ENCODE results near the gene RNF166.

Gene RNF166

DNA sequence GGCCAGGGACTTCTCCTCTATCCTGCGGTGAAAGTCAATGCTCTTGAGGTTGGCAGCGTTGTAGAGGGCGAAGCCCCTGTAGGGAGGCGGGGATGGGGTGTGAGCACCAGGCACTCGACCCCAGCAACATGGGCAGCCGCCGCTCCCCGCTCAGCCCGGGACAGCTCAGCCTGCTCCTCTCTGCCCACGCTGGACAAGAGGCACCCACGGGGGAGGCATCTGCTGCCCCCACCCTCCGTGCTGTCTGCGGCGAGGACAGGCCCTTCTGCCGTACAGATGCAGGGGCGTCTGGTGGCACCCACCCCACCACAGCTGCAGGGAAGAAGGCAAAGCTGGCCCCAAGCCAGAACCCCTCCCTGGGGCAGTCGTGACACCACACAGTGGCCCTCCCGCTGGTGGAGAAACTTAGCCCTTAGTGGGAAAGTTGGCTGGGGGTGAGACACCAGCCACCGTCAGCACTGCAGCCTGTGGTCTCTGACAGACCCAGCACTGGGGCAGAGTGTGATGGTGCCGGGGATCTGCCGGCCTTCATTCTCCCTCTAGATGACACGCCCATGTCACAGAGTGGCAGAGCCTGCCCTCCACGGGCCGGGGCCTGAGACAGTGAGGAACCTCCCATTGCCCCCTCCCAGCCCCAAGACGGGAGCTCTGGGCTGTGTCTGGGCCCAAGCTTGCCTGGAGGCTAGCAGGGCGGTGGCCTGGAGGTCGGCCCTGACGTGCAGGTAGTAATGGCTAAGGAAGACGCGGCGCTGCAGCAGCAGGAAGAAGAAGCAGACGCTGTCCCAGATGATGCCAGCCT is 19.6 kb upstream of the RNF166 start:
- no peak overlapping the region for H3K4me2 ChIP-seq (ENCODE audit: low read depth, low read length)
- TF ChIP-seq, protein P1, sequence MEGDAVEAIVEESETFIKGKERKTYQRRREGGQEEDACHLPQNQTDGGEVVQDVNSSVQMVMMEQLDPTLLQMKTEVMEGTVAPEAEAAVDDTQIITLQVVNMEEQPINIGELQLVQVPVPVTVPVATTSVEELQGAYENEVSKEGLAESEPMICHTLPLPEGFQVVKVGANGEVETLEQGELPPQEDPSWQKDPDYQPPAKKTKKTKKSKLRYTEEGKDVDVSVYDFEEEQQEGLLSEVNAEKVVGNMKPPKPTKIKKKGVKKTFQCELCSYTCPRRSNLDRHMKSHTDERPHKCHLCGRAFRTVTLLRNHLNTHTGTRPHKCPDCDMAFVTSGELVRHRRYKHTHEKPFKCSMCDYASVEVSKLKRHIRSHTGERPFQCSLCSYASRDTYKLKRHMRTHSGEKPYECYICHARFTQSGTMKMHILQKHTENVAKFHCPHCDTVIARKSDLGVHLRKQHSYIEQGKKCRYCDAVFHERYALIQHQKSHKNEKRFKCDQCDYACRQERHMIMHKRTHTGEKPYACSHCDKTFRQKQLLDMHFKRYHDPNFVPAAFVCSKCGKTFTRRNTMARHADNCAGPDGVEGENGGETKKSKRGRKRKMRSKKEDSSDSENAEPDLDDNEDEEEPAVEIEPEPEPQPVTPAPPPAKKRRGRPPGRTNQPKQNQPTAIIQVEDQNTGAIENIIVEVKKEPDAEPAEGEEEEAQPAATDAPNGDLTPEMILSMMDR (IDR thresholded peaks at IDR 0.05; ENCODE audit: low read length): no peak
- no peak for TF ChIP-seq EZH2phosphoT487 (IDR thresholded peaks at IDR 0.05; ENCODE audit: low read length)
- H3K36me3 ChIP-seq (replicated peaks; ENCODE audit: insufficient read depth, low read length): no peaks in the 10 kb centered on the region
- H3K9me3 ChIP-seq (replicated peaks; ENCODE audit: insufficient read depth, low read length): no peaks in the 10 kb centered on the region
- no peaks in the 10 kb centered on the region for H3K4me1 ChIP-seq (ENCODE audit: low read length)
- H4K20me1 ChIP-seq (ENCODE audit: insufficient read depth, low read length): no peaks in the 10 kb centered on the region
- no peak overlapping the region for H3K27ac ChIP-seq (ENCODE audit: low read length)
- H3K9me2 ChIP-seq (replicated peaks; ENCODE audit: insufficient read depth, low read length): no peaks in the 10 kb centered on the region
- no peak for DNase-seq
- no peaks in the 10 kb centered on the region for H3F3A ChIP-seq (ENCODE audit: insufficient read depth, low read length)
- H3K27me3 ChIP-seq (replicated peaks; ENCODE audit: insufficient read depth, low read length): no peaks in the 10 kb centered on the region
- no peak overlapping the region for H3K4me3 ChIP-seq (ENCODE audit: low read length)
- no peak overlapping the region for H3K9ac ChIP-seq (ENCODE audit: low read length)
- no peak overlapping the region for H2AFZ ChIP-seq (ENCODE audit: low read length)
- no peaks in the 10 kb centered on the region; the same call in 1 of the 2 replicates for H3K79me2 ChIP-seq (ENCODE audit: low read length)

DNA sequence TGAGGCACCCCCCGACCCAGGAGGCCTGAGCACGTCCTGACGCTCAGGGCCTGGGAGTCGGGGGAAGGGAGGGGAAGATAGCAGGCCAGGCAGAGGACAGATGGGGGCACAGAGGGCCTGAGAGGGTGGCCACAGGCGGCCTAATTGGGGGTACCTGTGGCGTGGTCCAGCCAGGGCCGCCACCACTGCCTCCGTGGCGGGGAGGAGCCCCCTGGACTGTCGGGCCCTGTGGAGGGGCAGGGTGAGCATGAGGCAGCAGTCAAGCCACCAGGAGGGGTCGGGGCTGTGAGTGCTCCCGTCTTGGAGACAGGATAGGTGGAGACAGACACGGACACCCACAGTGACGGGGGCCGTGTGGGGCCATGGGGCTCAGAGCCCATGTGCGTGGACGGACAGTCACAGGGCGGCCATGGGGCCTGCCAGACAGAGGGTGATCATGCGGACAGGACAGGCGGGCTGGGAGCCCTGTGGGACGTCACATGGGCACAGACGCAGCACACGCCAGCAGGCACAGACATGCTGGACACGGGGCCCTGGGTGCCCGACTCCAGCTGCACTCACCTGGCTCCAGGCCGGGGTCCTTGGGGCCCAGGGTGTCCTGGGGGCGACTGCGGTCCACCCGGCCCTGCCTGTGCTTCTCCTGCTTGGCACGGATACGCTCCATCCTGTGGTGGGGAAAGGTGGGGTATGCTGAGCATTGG is 18.8 kb upstream of the RNF166 start:
- Histone ChIP-seq H2AFZ (ENCODE audit: low read length) (no peak overlapping the region), H3F3A (ENCODE audit: insufficient read depth, low read length) (no peaks in the 10 kb centered on the region), H3K4me1 (ENCODE audit: low read length) (no peaks in the 10 kb centered on the region), H3K9me3 (replicated peaks; ENCODE audit: insufficient read depth, low read length) (no peaks in the 10 kb centered on the region), H4K20me1 (ENCODE audit: insufficient read depth, low read length) (no peaks in the 10 kb centered on the region), H3K36me3 (replicated peaks; ENCODE audit: insufficient read depth, low read length) (no peaks in the 10 kb centered on the region), H3K4me3 (ENCODE audit: low read length) (no peak overlapping the region), H3K27ac (ENCODE audit: low read length) (no peak overlapping the region), H3K9me2 (replicated peaks; ENCODE audit: insufficient read depth, low read length) (no peaks in the 10 kb centered on the region), H3K27me3 (replicated peaks; ENCODE audit: insufficient read depth, low read length) (no peaks in the 10 kb centered on the region), H3K79me2 (ENCODE audit: low read length) (no peaks in the 10 kb centered on the region; the same call in 1 of the 2 replicates), H3K4me2 (ENCODE audit: low read depth, low read length) (no peak overlapping the region), H3K9ac (ENCODE audit: low read length) (no peak overlapping the region)
- TF ChIP-seq EZH2phosphoT487 (IDR thresholded peaks at IDR 0.05; ENCODE audit: low read length) (no peak), EZH2 (optimal IDR thresholded peaks at IDR 0.05; ENCODE audit: low read depth, low read length) (no peak)
- TF ChIP-seq, protein P1 (IDR thresholded peaks at IDR 0.05; ENCODE audit: low read length): no peak
- DNase-seq: no peak

DNA sequence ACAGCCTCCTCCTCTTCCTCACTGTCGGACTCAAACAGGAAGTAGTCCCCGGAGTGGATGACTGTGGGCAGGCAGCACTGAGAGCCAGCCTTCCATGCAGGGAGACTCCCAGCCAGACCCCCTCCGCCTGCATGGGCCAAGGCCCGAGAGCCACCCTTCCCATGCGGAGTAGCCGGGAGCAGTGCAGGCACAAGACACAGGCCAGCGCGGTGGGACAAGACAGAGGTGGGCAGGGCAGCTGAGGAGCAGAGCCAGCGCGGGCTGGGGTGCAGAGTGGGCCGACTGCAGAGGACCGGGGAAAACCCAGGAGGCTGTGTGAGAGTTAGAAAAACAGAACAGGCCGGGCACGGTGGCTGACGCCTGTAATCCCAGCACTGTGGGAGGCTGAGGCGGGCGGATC is 17.7 kb upstream of the RNF166 start:
- Histone ChIP-seq H3F3A (ENCODE audit: insufficient read depth, low read length) (no peaks in the 10 kb centered on the region), H3K9me2 (replicated peaks; ENCODE audit: insufficient read depth, low read length) (no peaks in the 10 kb centered on the region), H3K9me3 (replicated peaks; ENCODE audit: insufficient read depth, low read length) (no peaks in the 10 kb centered on the region), H3K9ac (ENCODE audit: low read length) (no peak overlapping the region), H3K4me3 (ENCODE audit: low read length) (no peak overlapping the region), H3K79me2 (ENCODE audit: low read length) (no peaks in the 10 kb centered on the region; the same call in 1 of the 2 replicates), H3K27me3 (replicated peaks; ENCODE audit: insufficient read depth, low read length) (no peaks in the 10 kb centered on the region), H3K27ac (ENCODE audit: low read length) (no peak overlapping the region), H4K20me1 (ENCODE audit: insufficient read depth, low read length) (no peaks in the 10 kb centered on the region), H2AFZ (ENCODE audit: low read length) (no peak overlapping the region), H3K4me2 (ENCODE audit: low read depth, low read length) (no peak overlapping the region), H3K4me1 (ENCODE audit: low read length) (no peaks in the 10 kb centered on the region), H3K36me3 (replicated peaks; ENCODE audit: insufficient read depth, low read length) (no peaks in the 10 kb centered on the region)
- TF ChIP-seq, protein P1 (IDR thresholded peaks at IDR 0.05; ENCODE audit: low read length): no peak
- TF ChIP-seq EZH2phosphoT487 (IDR thresholded peaks at IDR 0.05; ENCODE audit: low read length) (no peak), EZH2 (optimal IDR thresholded peaks at IDR 0.05; ENCODE audit: low read depth, low read length) (no peak)
- DNase-seq: no peak

Measured in MM.1S (cell line).